Spleen (tissue), 7 donors: ENCODE measurements around the gene ERBB2.

Experiments
- POLR2A ChIP-seq, 3 donors: fragments of 450-650 bp; IDR thresholded peaks; one replicate each; pipeline ENCODE4 v1.5.1; 2017; ENCODE audit warnings: antibody characterized with exemption in 3 of 3, mild to moderate bottlenecking in 1 of 3
- POLR2AphosphoS5 ChIP-seq, 3 donors: sonication (generic); formaldehyde crosslinking; IDR thresholded peaks; one replicate each; pipeline ENCODE4 v1.5.1; 2017; ENCODE audit warnings: antibody characterized with exemption in 3 of 3
- TF ChIP-seq, protein P1 (sequence below), 11 experiments: fragments of 200-600 bp in 7 of 11; fragments of 450-650 bp in 4 of 11; sonication (generic) in 4 of 11; IDR thresholded peaks in 8 of 11; conservative IDR thresholded peaks in 3 of 11; 1 replicate in 7 of 11; 2 replicates in 4 of 11; pipeline versions ENCODE4 v1.4.0 to v1.8.0; 2016 to 2021; ENCODE audit warnings: antibody characterized with exemption in 11 of 11, inconsistent platforms in 4 of 11, mild to moderate bottlenecking in 1 of 11
- donor health status: DM: no; HTN: no; CAD: no; lungs with moderate emphysema.
- donor health status: DM: no; HTN: no; CAD: no.
- donor health status: DM: no; HTN: no; CAD: no.

GRCh38 chr17:39716073-39716818 is 16.4 kb downstream of the ERBB2 start:
- TF ChIP-seq, protein P1, sequence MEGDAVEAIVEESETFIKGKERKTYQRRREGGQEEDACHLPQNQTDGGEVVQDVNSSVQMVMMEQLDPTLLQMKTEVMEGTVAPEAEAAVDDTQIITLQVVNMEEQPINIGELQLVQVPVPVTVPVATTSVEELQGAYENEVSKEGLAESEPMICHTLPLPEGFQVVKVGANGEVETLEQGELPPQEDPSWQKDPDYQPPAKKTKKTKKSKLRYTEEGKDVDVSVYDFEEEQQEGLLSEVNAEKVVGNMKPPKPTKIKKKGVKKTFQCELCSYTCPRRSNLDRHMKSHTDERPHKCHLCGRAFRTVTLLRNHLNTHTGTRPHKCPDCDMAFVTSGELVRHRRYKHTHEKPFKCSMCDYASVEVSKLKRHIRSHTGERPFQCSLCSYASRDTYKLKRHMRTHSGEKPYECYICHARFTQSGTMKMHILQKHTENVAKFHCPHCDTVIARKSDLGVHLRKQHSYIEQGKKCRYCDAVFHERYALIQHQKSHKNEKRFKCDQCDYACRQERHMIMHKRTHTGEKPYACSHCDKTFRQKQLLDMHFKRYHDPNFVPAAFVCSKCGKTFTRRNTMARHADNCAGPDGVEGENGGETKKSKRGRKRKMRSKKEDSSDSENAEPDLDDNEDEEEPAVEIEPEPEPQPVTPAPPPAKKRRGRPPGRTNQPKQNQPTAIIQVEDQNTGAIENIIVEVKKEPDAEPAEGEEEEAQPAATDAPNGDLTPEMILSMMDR (IDR thresholded peaks at IDR 0.05 in 8 of 11, conservative IDR thresholded peaks at IDR 0.05 in 3 of 11) = no peak
- TF ChIP-seq POLR2AphosphoS5 (IDR thresholded peaks at IDR 0.05) = no peak
- TF ChIP-seq POLR2A (IDR thresholded peaks at IDR 0.05) = no peak
